GM18907 (cell line): ENCODE data around the gene C17orf50.

ENCODE experiments used
- ATAC-seq: cut with Tn5 transposase; IDR thresholded peaks from one replicate; pipeline ENCODE4 v1.9.1; 2021; ENCODE audit warnings: mild to moderate bottlenecking, moderate library complexity; ENCODE audit not compliant: unreplicated experiment

C17orf50 gene

GRCh38 chr17:35809855-35810461 is 49.3 kb downstream of the C17orf50 start:
- ATAC-seq: peak; percentile 1

GRCh38 chr17:35811759-35812158 is 51.1 kb downstream of the C17orf50 start:
- ATAC-seq: no peak

- no peak for ATAC-seq
Measured at GRCh38 chr17:35812456-35812855, 51.8 kb downstream of the C17orf50 start.
